Karpas-422 (cell line): ENCODE measurements around the gene SMCO2. TPM values are rescaled to one million over a fixed set of nuclear protein-coding genes. Genes with fewer than 3 reads are reported as not detected.

Source experiments
- DNase-seq: peaks from one replicate; pipeline ENCODE4 v3.0.0-alpha.2; 2015
- H2AFZ ChIP-seq: fragments of 200-600 bp; sonication (generic); 2 replicates; pipeline ENCODE4 v1.6.1; 2014; ENCODE audit warnings: antibody characterized with exemption, low read length, mixed read lengths
- H3K27ac ChIP-seq: fragments of 200-600 bp; sonication (generic); 2 replicates; pipeline ENCODE4 v1.5.1; 2014; ENCODE audit warnings: mild to moderate bottlenecking, low read length, moderate library complexity
- H3K27me3 ChIP-seq: fragments of 200-600 bp; sonication (generic); 2 replicates; pipeline ENCODE4 v1.6.1; 2014; ENCODE audit warnings: low read length, mixed read lengths
- H3K36me3 ChIP-seq: fragments of 200-600 bp; sonication (generic); 2 replicates; pipeline ENCODE4 v1.6.1; 2014; ENCODE audit warnings: low read length, mixed read lengths; ENCODE audit not compliant: insufficient read depth
- H3K4me1 ChIP-seq: fragments of 200-600 bp; sonication (generic); 2 replicates; pipeline ENCODE4 v1.6.1; 2014; ENCODE audit warnings: mild to moderate bottlenecking, low read length, mixed read lengths
- H3K4me2 ChIP-seq: fragments of 200-600 bp; sonication (generic); 2 replicates; pipeline ENCODE4 v1.6.1; 2014; ENCODE audit warnings: low read length, low read depth, mild to moderate bottlenecking; ENCODE audit not compliant: poor library complexity, severe bottlenecking
- H3K4me3 ChIP-seq: fragments of 200-600 bp; sonication (generic); 2 replicates; pipeline ENCODE4 v1.5.1; 2014; ENCODE audit warnings: mild to moderate bottlenecking, antibody characterized with exemption, low read length, mixed read lengths
- H3K79me2 ChIP-seq: fragments of 200-600 bp; sonication (generic); 2 replicates; pipeline ENCODE4 v1.6.1; 2014; ENCODE audit warnings: mild to moderate bottlenecking, low read length, mixed read lengths
- H3K9ac ChIP-seq: fragments of 200-600 bp; sonication (generic); 2 replicates; pipeline ENCODE4 v1.6.0; 2014; ENCODE audit warnings: low read length
- H3K9me2 ChIP-seq: fragments of 200-600 bp; sonication (generic), shearing (Covaris generic); replicated peaks from 2 replicates; pipeline ENCODE4 v1.6.0; 2014; ENCODE audit warnings: mild to moderate bottlenecking, low read length, moderate library complexity; ENCODE audit not compliant: insufficient read depth
- H3K9me3 ChIP-seq: fragments of 300-700, 200-600 bp; sonication (generic); 2 replicates; pipeline ENCODE4 v1.6.1; 2014; ENCODE audit warnings: low read length, mixed read lengths
- H4K20me1 ChIP-seq: fragments of 200-600 bp; sonication (generic); 2 replicates; pipeline ENCODE4 v1.6.1; 2014; ENCODE audit warnings: mild to moderate bottlenecking, antibody characterized with exemption, low read length, low read depth; ENCODE audit not compliant: insufficient read depth
- total RNA-seq: library from RNA; depleted of rRNA; stranded (reverse); fragments of >200 nt; shearing (Covaris generic); gene quantifications from 2 replicates; pipeline ENCODE4 v1.2.3, GENCODE V29; 2014; ENCODE audit warnings: low replicate concordance

The SMCO2 gene
- total RNA-seq, 1 experiment from 2014 or later = not detected

GRCh38 chr12:27524839-27525753 lies 78.6 kb downstream of the SMCO2 start:
- Histone ChIP-seq H3K9me3 (no peaks in the 10 kb centered on the region), H3K4me1 (peaks cover 17% of the 10 kb centered on the region), H3K27ac (no peak overlapping the region), H3K79me2 (no peaks in the 10 kb centered on the region), H3K4me2 (peak overlapping the region; percentile 75), H4K20me1 (no peaks in the 10 kb centered on the region), H2AFZ (0 out of 2 replicates have a peak overlapping the region, but pooled peaks have one; percentile 24), H3K9ac (peak overlapping the region; percentile 28; the same call in 1 of the 2 replicates), H3K9me2 (no peaks in the 10 kb centered on the region), H3K27me3 (no peaks in the 10 kb centered on the region), H3K36me3 (no peaks in the 10 kb centered on the region), H3K4me3 (no peak overlapping the region)
- no peak for DNase-seq

DNA sequence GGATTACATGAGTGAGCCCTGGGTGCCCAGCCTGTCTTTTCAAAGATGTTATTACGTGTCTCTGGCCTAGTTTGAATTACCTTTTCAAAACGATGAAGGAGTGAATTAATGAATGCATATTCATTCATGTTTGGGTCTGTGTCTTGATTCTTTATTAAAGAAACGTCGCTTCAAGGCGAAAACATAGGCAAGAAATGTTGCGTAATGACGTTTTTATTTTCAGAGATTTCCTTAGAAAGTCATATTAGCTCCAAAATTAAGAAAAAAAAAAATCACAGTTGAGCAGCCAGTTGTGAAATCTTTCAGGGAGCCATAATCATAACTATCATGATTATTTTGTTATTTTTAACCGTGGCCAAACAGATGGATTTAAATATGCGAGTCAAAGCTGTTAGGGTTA lies 81.0 kb downstream of the SMCO2 start:
- H3K9me2 ChIP-seq = no peaks in the 10 kb centered on the region
- H4K20me1 ChIP-seq = no peaks in the 10 kb centered on the region
- H3K79me2 ChIP-seq = no peaks in the 10 kb centered on the region
- H3K9me3 ChIP-seq = no peaks in the 10 kb centered on the region
- no peak for DNase-seq
- no peak overlapping the region for H2AFZ ChIP-seq
- H3K36me3 ChIP-seq = no peaks in the 10 kb centered on the region
- H3K9ac ChIP-seq = no peak overlapping the region
- H3K27ac ChIP-seq = no peak overlapping the region
- H3K4me3 ChIP-seq = no peak overlapping the region
- H3K4me2 ChIP-seq = no peak overlapping the region
- H3K27me3 ChIP-seq = no peaks in the 10 kb centered on the region
- peaks cover 24% of the 10 kb centered on the region for H3K4me1 ChIP-seq

GRCh38 chr12:27528788-27529187 lies 82.3 kb downstream of the SMCO2 start:
- Histone ChIP-seq H3K4me2 (no peak overlapping the region), H3K9ac (no peak overlapping the region), H4K20me1 (no peaks in the 10 kb centered on the region), H3K27me3 (no peaks in the 10 kb centered on the region), H3K27ac (no peak overlapping the region), H3K9me2 (no peaks in the 10 kb centered on the region), H3K9me3 (no peaks in the 10 kb centered on the region), H3K79me2 (no peaks in the 10 kb centered on the region), H3K4me1 (peaks cover 17% of the 10 kb centered on the region), H2AFZ (no peak overlapping the region), H3K36me3 (no peaks in the 10 kb centered on the region), H3K4me3 (no peak overlapping the region)
- DNase-seq = no peak

GRCh38 chr12:27530157-27530922 lies 83.8 kb downstream of the SMCO2 start:
- no peak overlapping the region for H3K27ac ChIP-seq
- no peak overlapping the region for H3K4me3 ChIP-seq
- peak; percentile 54 for DNase-seq
- H3K4me2 ChIP-seq = no peak overlapping the region
- H3K9me3 ChIP-seq = no peaks in the 10 kb centered on the region
- H3K27me3 ChIP-seq = no peaks in the 10 kb centered on the region
- no peaks in the 10 kb centered on the region for H4K20me1 ChIP-seq
- H3K36me3 ChIP-seq = no peaks in the 10 kb centered on the region
- no peaks in the 10 kb centered on the region for H3K9me2 ChIP-seq
- H2AFZ ChIP-seq = no peak overlapping the region
- H3K9ac ChIP-seq = no peak overlapping the region
- H3K4me1 ChIP-seq = peaks cover 12% of the 10 kb centered on the region
- H3K79me2 ChIP-seq = no peaks in the 10 kb centered on the region

DNA sequence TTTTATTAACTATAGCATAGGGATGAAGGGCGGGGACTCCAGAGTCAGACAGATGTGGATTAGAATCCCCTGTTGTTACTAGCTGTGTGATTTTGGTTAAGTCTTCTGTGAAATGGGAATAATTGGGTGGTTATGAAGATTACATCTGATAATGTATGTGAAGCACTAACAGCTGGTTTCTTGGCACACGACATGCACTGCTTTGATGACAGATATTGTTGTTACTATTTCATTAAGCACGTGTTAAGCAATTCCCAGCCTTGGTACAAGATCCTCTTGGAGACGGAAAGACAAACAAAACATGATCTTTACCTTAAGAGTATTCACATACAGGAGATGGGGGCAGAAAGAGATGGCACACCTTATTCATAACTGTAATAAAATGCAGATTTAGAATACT lies 85.4 kb downstream of the SMCO2 start:
- no peak for DNase-seq
- H3K9me2 ChIP-seq = no peaks in the 10 kb centered on the region
- no peak overlapping the region for H3K4me2 ChIP-seq
- H2AFZ ChIP-seq = no peak overlapping the region
- H3K9me3 ChIP-seq = no peaks in the 10 kb centered on the region
- no peak overlapping the region for H3K9ac ChIP-seq
- no peak overlapping the region for H3K27ac ChIP-seq
- H3K4me3 ChIP-seq = no peak overlapping the region
- H3K79me2 ChIP-seq = no peaks in the 10 kb centered on the region
- peaks cover 12% of the 10 kb centered on the region for H3K4me1 ChIP-seq
- H3K27me3 ChIP-seq = no peaks in the 10 kb centered on the region
- no peaks in the 10 kb centered on the region for H4K20me1 ChIP-seq
- no peaks in the 10 kb centered on the region for H3K36me3 ChIP-seq

- Histone ChIP-seq H3K9me3 (no peaks in the 10 kb centered on the region), H3K27me3 (no peaks in the 10 kb centered on the region), H4K20me1 (no peaks in the 10 kb centered on the region), H3K79me2 (no peaks in the 10 kb centered on the region), H3K27ac (no peak overlapping the region), H3K9me2 (no peaks in the 10 kb centered on the region), H2AFZ (no peak overlapping the region), H3K36me3 (no peaks in the 10 kb centered on the region), H3K4me1 (peaks cover 12% of the 10 kb centered on the region), H3K4me2 (no peak overlapping the region), H3K4me3 (no peak overlapping the region), H3K9ac (no peak overlapping the region)
- DNase-seq = no peak
These were observed 87.7 kb downstream of the SMCO2 start for GRCh38 chr12:27534060-27534764.

DNA sequence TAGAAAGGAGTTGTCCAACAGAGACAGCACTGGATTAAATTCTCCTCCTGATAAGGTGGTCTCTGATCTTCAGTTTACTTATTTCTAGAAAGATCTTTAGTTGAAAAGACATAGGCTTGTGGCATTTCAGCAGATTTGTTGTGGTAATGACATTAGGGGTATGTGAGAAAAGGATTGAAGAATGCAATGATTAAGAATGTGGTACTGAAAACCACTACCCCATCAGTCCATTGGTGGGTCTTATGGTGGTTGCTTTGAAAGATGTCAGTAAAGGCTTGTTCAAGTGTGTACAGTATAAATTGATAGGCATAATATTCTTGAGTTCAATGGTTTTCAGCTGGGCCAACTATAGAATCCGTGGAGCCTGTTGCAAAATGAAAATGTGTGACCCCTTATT lies 88.2 kb downstream of the SMCO2 start:
- no peaks in the 10 kb centered on the region for H3K27me3 ChIP-seq
- H3K9me3 ChIP-seq = no peaks in the 10 kb centered on the region
- H3K9me2 ChIP-seq = no peaks in the 10 kb centered on the region
- H2AFZ ChIP-seq = no peak overlapping the region
- H3K4me1 ChIP-seq = peaks cover 12% of the 10 kb centered on the region
- H3K79me2 ChIP-seq = no peaks in the 10 kb centered on the region
- no peak for DNase-seq
- no peaks in the 10 kb centered on the region for H4K20me1 ChIP-seq
- H3K9ac ChIP-seq = no peak overlapping the region
- no peak overlapping the region for H3K4me2 ChIP-seq
- H3K27ac ChIP-seq = no peak overlapping the region
- no peaks in the 10 kb centered on the region for H3K36me3 ChIP-seq
- H3K4me3 ChIP-seq = no peak overlapping the region

DNA sequence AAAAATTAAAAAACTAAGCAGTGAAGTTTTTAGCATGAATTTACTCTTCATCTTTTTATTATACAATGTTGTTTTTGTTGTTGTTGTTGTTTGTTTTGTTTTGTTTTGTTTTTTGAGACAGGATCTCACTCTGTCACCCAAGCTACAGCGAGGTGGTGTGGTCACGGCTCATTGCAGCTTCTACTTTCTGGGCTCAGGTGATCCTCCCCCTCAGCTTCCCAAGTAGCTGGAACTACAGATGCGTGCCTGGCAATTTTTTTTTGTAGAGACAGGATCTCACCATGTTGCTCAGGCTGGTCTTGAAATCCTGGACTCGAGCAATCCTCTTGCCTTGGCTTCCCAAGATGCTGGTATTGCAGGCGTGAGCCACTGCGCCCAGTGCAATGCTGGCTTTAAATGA lies 88.8 kb downstream of the SMCO2 start:
- Histone ChIP-seq H2AFZ (no peak overlapping the region), H3K79me2 (no peaks in the 10 kb centered on the region), H3K4me3 (no peak overlapping the region), H3K4me1 (peaks cover 12% of the 10 kb centered on the region), H3K27ac (no peak overlapping the region), H4K20me1 (no peaks in the 10 kb centered on the region), H3K9me2 (no peaks in the 10 kb centered on the region), H3K27me3 (no peaks in the 10 kb centered on the region), H3K36me3 (no peaks in the 10 kb centered on the region), H3K4me2 (no peak overlapping the region), H3K9ac (no peak overlapping the region), H3K9me3 (no peaks in the 10 kb centered on the region)
- DNase-seq = no peak
